COLO829 (cell line): ENCODE measurements around the gene IFI35.
A peak's percentile ranks its signal among the peaks of the same experiment; 100 is the strongest.
"Not testable (repeated sequence)": the region's sequence is repeated elsewhere in the genome, so short reads cannot be mapped to it uniquely, and the experiment has no call there.

Source experiments
- DNase-seq: peaks from one replicate; pipeline ENCODE4 v3.0.0; 2012; ENCODE audit warnings: low spot score

Gene IFI35

GRCh38 chr17:43006639-43007551 lies at the start of gene IFI35:
Gene IFI35, plus strand, starts transcription at chr17:43006784. Its CDS starts 164 bp downstream, at chr17:43006948.
- DNase-seq, result peak; percentile 62

- DNase-seq, result peak; percentile 84
These were observed 42.2 kb upstream of the IFI35 start, which contains the start of gene AARSD1 for GRCh38 chr17:42964161-42964932. Gene AARSD1, minus strand, starts transcription at chr17:42964454. Its CDS starts 14 bp downstream, at chr17:42964440.

- DNase-seq, result no peak
These were observed 38.7 kb upstream of the IFI35 start for GRCh38 chr17:42967925-42968324.

GRCh38 chr17:42969001-42969581 lies 37.5 kb upstream of the IFI35 start:
- no peak for DNase-seq

- DNase-seq, result no peak
These were observed 35.0 kb upstream of the IFI35 start for GRCh38 chr17:42971589-42971988.

GRCh38 chr17:42973323-42973722 lies 33.3 kb upstream of the IFI35 start:
- DNase-seq, result not testable (repeated sequence)

GRCh38 chr17:42975265-42975664 lies 31.3 kb upstream of the IFI35 start:
- no peak for DNase-seq

GRCh38 chr17:42975701-42976100 lies 30.9 kb upstream of the IFI35 start:
- DNase-seq, result not testable (repeated sequence)

GRCh38 chr17:42979511-42980273 lies 26.9 kb upstream of the IFI35 start, which contains the start of gene PTGES3L:
Gene PTGES3L, minus strand, starts transcription at chr17:42980080. Its CDS starts 27 bp downstream, at chr17:42980053.
- DNase-seq, result no peak

- peak; percentile 95 for DNase-seq
These were observed 26.3 kb upstream of the IFI35 start, which contains the start of gene RUNDC1 for GRCh38 chr17:42980274-42980765. Gene RUNDC1, plus strand, starts transcription at chr17:42980565. Its CDS starts 12 bp downstream, at chr17:42980577.

- DNase-seq, result no peak
These were observed 25.7 kb upstream of the IFI35 start for GRCh38 chr17:42980766-42981397.

- no peak for DNase-seq
These were observed 24.3 kb upstream of the IFI35 start for GRCh38 chr17:42982266-42982665.

GRCh38 chr17:42985225-42985624 lies 21.4 kb upstream of the IFI35 start:
- DNase-seq, result no peak

GRCh38 chr17:42989141-42989540 lies 17.4 kb upstream of the IFI35 start:
- no peak for DNase-seq

GRCh38 chr17:42989726-42990652 lies 16.6 kb upstream of the IFI35 start:
- DNase-seq, result no peak

- no peak for DNase-seq
These were observed 15.1 kb upstream of the IFI35 start for GRCh38 chr17:42991471-42991870.

GRCh38 chr17:42992872-42993271 lies 13.7 kb upstream of the IFI35 start:
- DNase-seq, result no peak

- not testable (repeated sequence) for DNase-seq
These were observed 12.7 kb upstream of the IFI35 start for GRCh38 chr17:42993913-42994312.

GRCh38 chr17:42997390-42997983 lies 9.1 kb upstream of the IFI35 start:
- no peak for DNase-seq
